NCI-H2227 (cell line): Measurements from ENCODE around the gene HOXC5.
"Not testable (repeated sequence)": the region's sequence is repeated elsewhere in the genome, so short reads cannot be mapped to it uniquely, and the experiment has no call there.

Source experiments
- DNase-seq: peaks from one replicate; lab custom pipeline; 2025; ENCODE audit not compliant: unreplicated experiment; lab: John Stamatoyannopoulos, UW

HOXC5 gene

GRCh38 chr12:54032086-54032619 is 697 bp upstream of the HOXC5 start:
- no peak for DNase-seq

- DNase-seq: peak; percentile 28
These were observed 493 bp downstream of the HOXC5 start for GRCh38 chr12:54033106-54033979.

- no peak for DNase-seq
These were observed 1.3 kb downstream of the HOXC5 start for GRCh38 chr12:54033980-54034784.

GRCh38 chr12:54034785-54035310 is 2.0 kb downstream of the HOXC5 start:
- no peak for DNase-seq

GRCh38 chr12:54035568-54036264 is 2.9 kb downstream of the HOXC5 start:
- DNase-seq: no peak

GRCh38 chr12:54036620-54037359 is 3.9 kb downstream of the HOXC5 start:
- DNase-seq: no peak

GRCh38 chr12:54037360-54038283 is 4.8 kb downstream of the HOXC5 start:
- DNase-seq: no peak

GRCh38 chr12:54038284-54038870 is 5.5 kb downstream of the HOXC5 start:
- no peak for DNase-seq

- no peak for DNase-seq
These were observed 6.1 kb downstream of the HOXC5 start for GRCh38 chr12:54038871-54039414.

- DNase-seq: no peak
These were observed 6.7 kb downstream of the HOXC5 start for GRCh38 chr12:54039417-54040147.

- no peak for DNase-seq
These were observed 7.3 kb downstream of the HOXC5 start for GRCh38 chr12:54040148-54040494.

GRCh38 chr12:54040648-54041047 is 7.8 kb downstream of the HOXC5 start:
- no peak for DNase-seq

GRCh38 chr12:54041097-54041690 is 8.3 kb downstream of the HOXC5 start:
- DNase-seq: no peak

- DNase-seq: not testable (repeated sequence)
These were observed 9.2 kb downstream of the HOXC5 start for GRCh38 chr12:54042033-54042432.

- no peak for DNase-seq
These were observed 10.4 kb downstream of the HOXC5 start for GRCh38 chr12:54042970-54043853.

GRCh38 chr12:54044425-54045103 is 11.7 kb downstream of the HOXC5 start:
- no peak for DNase-seq
